Skin of body (tissue), 2 donors: ENCODE results near the gene PHOX2A. TPM values are rescaled to one million over a fixed set of nuclear protein-coding genes. Genes with fewer than 3 reads are reported as not detected.

Experiments
- DNase-seq: peaks from one replicate; lab custom pipeline; 2025; lab: John Stamatoyannopoulos, UW
- total RNA-seq: library from RNA; depleted of rRNA; stranded (reverse); fragments of >200 nt; gene quantifications from one replicate; pipeline ENCODE4 v1.2.3, GENCODE V29; 2014

PHOX2A gene
- total RNA-seq, 1 donor from 2014 or later = not detected

- DNase-seq = no peak
Observed at GRCh38 chr11:72249961-72250360, 6.0 kb upstream of the PHOX2A start.

DNA sequence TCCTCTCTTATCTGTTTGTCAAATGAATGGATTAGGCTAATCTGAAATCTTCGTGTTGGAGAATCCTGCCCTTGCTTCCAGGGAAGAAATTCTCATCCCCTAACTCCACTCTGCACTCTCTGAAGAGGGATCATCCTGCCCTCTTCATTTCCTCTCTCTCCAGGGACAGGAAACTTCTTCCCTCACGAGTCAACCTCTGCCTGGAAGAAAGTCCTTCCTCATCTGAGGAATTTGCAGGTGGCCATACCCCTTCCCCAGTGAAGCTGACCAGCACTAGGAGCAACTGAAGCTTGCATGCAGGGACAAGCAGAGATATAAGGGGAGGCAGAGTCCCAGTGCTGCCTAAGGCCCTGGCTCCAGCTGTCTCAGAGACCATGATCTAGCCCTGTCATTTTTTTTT, 3.6 kb upstream of the PHOX2A start:
- no peak for DNase-seq

- DNase-seq = no peak
Observed at GRCh38 chr11:72245263-72245816, 1.4 kb upstream of the PHOX2A start.

DNA sequence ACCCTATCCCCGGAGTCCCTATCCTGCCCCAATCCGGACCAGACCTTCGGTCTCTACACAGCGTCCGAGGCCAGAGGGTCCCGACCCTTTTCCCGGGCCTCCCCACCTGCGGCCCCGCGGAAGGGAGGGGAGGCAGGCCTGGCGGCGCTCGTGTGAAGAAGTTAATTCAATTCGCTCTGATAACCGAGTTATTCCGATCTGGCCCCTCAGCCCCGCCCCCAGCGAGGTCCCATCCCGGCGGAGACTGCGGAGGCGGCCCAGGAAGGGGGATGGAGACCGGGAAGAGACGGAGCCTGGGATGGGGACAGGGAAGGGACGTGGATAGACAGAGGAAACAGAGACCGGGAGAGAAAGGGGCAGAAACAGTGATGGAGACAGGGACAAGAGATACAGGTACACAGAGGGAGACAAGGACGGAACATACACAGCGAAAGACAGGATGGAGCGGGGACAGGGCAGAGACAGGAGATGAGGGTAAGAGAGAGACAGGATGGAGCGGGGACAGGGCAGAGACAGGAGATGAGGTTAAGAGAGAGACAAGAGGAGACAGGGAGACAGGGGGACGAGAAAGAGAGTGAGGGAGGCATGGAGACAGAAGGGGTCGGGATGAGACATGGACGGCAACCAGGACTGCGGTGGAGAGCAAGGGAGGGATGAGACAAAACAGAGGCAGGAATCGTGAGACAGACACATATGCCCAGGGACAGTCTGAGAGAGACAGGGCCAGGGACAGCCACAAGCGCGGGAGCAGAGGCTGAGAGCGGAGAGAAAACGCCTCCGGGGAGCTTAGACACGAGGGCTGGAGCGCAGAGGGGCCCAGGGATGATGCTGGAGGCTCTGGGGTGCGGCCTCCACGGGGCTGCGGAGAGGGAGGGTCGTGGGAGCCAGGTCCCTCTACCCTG, 636 bp upstream of the PHOX2A start:
- no peak for DNase-seq

DNA sequence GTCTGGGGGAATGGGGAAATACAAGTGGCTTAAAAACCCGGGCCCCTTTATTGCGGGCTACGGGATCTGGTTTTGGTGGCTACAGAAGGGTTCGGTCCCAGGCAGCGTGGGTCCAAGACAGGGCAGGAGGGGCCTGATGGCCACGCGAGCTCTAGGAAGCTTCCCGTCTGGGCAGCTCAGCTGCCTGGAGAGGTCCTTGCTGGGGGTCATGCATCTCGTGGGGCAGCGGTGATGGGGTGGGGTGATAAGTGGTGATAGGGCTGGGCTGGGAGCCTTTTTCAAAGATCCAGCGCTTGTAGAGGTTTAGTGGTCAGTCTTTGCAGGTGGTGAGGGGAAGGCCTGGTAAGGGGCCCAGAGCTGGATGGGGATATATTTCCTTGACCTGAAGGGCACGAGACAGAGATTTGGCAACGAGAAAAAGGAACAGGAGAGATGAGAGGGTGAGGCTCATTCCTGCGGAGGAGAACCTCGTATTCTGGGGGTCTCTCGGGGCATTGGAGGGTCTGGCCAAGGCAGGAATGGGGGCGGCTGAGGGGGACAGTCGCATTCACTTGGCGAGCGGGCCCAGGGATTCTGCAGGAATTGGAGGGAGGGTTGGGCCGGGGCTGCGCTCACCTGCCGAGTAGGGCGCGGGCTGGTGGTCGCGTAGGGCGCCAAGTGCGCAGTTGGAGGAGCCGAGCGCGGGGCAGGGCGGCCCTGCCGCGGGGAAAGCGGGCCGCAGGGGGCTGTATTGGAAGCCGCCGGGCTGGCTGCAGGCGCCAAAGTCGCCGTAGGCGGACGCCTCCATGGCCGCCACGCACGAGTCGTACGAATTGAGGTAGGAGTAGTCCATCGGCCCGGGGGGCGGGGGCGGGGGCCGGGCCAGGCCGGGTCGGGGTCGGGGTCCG, 560 bp downstream of the PHOX2A start:
- no peak for DNase-seq

GRCh38 chr11:72242141-72242540, 1.8 kb downstream of the PHOX2A start:
- no peak for DNase-seq

DNA sequence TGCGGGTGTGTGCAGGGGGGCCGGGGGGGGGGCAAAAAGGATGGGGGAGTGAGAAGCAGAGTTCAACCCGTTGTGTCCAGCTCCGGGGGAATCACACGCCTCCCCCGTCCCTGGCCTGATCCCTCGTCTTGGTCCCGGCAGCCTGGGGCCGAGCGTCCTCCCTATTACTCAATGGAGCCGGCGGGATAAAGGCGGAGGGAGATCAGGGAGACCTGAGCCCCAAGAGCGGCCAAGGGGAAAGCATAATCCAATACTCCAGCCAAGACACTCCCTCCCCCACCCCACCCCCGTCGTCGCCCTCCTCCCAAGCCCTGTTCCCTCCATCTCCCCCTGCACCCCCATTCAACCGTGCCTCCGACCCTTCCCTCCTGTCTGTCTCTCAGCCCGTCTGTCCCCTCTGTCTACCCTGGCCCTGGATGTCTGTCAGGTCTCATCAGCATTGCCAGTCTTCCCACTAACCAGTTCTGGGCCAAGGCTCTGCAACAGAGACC, 2.6 kb downstream of the PHOX2A start:
- DNase-seq = no peak

DNA sequence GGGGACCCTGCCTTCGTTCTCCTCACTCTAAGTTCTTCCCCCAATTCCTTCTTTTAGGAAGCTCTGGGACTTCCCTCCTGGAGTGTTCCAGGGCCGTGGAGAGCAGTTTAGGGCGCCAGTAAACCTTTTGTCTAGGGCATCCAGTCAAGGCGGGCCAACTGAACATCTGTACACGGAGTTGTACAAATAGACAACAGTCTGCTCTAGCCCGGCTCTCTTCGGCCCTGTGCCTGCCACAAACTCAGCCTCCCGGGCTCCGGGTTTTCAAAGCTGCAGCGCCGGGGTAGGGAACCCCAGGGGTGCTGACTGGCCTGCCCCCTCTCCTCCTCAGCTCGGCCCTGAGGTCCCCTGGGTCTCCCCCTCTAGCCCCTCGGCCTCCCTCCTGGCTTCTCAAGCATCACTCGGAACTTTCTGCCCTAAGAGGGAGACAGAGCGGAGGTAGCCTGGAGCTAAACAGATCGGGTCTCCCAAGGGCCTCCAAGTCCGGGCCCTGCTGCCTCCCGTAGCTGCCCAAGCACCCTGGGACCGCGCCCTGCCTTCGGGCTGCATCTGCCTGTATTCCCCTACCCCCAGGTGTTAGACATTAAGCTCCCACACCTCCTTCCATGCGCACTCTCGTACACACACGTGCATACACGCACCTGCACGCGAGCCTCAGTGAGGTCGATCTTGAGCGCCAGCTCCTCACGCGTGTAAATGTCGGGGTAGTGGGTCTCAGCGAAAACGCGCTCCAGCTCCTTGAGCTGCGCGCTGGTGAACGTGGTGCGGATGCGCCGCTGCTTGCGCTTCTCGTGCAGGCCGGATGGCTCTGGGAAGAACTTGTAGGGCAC, 3.3 kb downstream of the PHOX2A start:
- DNase-seq = no peak

DNA sequence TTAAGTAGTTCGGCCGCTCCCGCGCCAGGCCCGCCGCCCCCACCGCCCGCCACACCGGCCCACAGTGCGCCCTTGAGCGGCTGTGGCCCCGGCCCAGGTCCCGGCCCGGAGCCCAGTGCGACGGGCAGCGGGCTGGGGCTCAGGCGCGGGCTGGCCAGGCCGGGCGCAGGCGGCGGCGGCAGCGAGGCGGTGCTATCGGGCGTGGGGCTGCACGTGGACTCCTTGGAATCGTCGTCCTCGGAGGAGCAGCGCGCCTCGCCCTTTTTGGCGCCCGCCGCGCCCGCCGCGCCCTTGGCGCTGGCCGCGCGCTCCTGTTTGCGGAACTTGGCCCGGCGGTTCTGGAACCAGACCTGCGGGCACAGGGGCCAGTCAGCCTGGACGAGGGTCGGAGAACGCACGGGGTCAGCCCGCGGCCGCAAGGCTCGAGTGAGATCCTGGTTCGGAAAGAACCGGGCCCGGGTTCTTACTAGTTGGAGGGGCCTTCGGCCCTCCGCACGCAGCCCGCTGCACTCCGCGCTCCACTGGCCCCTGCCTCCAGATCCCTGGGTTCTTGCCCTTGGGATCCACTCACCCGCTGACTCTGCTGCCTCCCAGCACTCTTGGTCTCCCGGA, 4.0 kb downstream of the PHOX2A start:
- no peak for DNase-seq

DNA sequence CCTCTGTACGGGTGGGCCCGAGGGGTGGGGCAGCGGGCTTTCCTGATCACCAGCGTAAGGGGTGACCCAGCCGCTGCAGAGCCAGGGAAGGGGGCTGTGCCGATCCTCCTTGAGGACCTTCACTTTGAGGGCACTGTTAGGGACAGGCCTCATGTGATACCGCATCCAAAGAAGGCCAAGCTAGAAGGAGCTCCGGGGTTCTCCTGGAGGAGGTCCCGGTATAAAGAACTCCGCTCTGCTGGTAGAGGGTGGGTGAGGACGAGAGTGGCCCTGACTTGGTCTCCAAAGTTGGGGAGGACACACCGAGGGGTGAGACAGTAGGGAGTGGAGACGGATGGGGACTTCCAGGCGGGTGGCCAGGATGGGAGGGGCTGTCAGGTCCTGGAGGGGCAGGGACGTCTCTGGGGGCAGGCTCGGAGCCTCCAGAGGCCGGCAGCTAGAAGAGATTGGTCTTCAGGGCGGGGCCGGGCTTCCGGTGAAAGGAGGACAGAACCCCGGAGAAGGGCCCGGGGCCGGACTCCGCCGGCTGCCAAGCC, 4.6 kb downstream of the PHOX2A start:
- no peak for DNase-seq

- no peak for DNase-seq
Observed at GRCh38 chr11:72238492-72239312, 5.3 kb downstream of the PHOX2A start.

GRCh38 chr11:72238040-72238450, 5.9 kb downstream of the PHOX2A start:
- DNase-seq = no peak

- no peak for DNase-seq
Observed at GRCh38 chr11:72237112-72237931, 6.7 kb downstream of the PHOX2A start.

DNA sequence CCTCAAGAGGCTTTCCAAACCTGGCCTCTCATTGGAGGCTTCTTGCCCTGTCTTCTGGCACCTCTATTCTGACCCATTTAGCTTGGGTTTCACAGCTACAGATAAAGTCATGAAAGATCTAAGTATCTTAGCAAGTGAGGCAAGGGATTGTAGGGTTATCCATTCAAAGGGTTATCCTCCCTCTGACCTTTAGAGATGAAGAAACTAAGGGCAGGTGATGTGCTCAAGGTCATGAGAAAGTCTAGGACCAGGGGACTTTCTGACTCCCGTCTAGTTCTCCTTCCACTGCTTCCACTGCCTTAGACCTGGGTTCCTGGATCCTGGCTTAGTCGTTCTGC, 7.2 kb downstream of the PHOX2A start:
- no peak for DNase-seq

DNA sequence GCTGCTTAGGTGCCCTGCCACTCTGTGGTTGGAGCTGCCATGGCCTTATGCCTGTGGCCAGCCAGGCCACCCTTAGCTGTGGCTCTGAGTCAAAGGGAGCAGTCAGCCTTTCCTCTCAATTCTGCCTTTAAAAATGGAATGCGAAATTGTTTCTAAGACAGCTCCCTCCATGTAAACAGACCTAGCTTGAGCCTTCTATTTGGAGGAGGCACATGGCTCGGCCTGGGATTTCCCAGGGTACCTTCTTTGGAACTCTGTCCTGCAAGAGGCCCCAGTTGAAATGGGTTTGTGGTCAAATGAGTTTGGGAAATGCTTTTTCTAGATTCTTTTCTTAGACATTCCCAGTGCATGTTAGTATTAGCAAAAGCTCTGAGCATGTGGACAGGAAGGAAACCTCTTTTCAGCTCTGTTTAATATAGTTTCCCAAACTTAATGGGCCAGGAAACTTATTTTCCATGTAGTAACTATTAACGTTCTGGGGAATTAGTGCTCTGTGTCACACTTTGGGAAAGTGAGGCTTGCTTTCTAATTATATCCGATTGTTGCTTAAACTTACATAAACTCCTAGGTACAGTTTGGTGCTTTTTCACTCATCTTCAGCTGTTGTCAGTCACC, 7.8 kb downstream of the PHOX2A start:
- no peak for DNase-seq

DNA sequence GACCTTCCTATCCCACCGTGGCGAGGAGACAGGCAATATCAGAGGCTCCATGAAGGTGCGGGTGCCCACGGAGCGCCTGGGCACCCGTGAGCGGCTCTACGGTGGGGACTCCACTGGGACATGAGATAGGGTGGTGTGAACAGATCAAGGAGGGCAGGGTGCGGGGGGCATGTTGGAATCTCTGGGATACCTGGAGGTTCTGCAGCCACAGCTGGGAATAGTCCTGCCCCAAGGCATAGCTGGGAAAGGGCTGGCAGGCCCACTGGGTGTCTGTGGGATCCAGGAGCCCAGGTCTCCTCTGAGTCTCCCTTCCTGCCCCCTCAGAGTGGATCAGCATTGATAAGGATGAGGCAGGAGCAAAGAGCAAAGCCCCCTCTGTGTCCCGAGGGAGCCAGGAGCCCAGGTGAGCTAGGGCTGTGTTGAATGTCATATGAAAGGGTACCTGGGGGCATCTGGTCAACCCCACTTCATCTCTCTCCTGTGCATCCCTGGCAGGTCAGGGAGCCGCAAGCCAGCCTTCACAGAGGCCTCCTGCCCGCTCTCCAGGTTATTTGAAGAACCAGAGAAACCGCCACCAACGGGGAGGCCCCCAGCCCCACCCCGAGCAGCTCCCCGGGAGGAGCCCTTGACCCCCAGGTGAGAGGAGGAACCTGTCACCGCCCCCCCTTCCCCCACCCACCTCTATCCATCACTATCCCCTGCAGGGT, 8.5 kb downstream of the PHOX2A start:
- DNase-seq = no peak

- no peak for DNase-seq
Observed at GRCh38 chr11:72234920-72235319, 9.1 kb downstream of the PHOX2A start.

GRCh38 chr11:72234514-72234830, 9.5 kb downstream of the PHOX2A start:
- DNase-seq = no peak
